Activated naive CD8-positive, alpha-beta T cell (primary cell): ENCODE measurements around the gene DIP2B.

ENCODE experiments used
- H3K27ac Mint-ChIP-seq: one replicate; pipeline ENCODE4 v1.8.0; 2021; ENCODE audit warnings: mixed read lengths
- H3K27me3 Mint-ChIP-seq: one replicate; pipeline ENCODE4 v1.8.0; 2021; ENCODE audit warnings: mixed read lengths
- H3K36me3 Mint-ChIP-seq: one replicate; pipeline ENCODE4 v1.8.0; 2021; ENCODE audit warnings: mixed read lengths
- H3K4me1 Mint-ChIP-seq: one replicate; pipeline ENCODE4 v1.8.0; 2021; ENCODE audit warnings: low read depth, mixed read lengths
- H3K4me3 Mint-ChIP-seq: one replicate; pipeline ENCODE4 v1.8.0; 2021; ENCODE audit warnings: mild to moderate bottlenecking, mixed read lengths
- H3K9me3 Mint-ChIP-seq: one replicate; pipeline ENCODE4 v1.8.0; 2021; ENCODE audit warnings: low read depth, mixed read lengths

DIP2B gene

DNA sequence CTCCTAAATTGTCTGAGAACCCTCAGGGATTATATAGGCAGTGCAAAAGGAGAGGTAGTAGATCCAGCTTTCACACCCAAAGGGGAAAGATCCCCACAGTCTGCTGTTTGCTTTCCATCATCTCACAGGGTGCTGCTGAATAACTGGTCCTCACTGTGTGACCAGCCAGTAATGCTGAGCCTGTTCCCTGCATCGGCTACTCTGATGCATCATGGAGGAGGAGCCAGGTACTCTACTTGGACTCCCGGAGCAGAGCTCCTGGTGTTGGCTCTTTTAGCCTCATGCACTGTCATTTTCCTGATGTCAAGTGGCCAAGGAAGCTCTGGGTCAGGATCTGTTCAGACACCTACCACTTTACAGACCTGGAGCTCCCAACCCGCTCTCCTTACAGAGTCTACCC lies 131.7 kb downstream of the DIP2B start:
- no peak overlapping the region for H3K4me3 Mint-ChIP-seq
- H3K9me3 Mint-ChIP-seq = no peaks in the 10 kb centered on the region
- peaks cover 4% of the 10 kb centered on the region for H3K36me3 Mint-ChIP-seq
- peaks cover 28% of the 10 kb centered on the region for H3K4me1 Mint-ChIP-seq
- peak overlapping the region; percentile 93 for H3K27ac Mint-ChIP-seq
- no peaks in the 10 kb centered on the region for H3K27me3 Mint-ChIP-seq

- Mint-ChIP-seq H3K27ac (peak overlapping the region; percentile 93), H3K9me3 (no peaks in the 10 kb centered on the region), H3K4me1 (peaks cover 35% of the 10 kb centered on the region), H3K4me3 (no peak overlapping the region), H3K36me3 (peaks cover 9% of the 10 kb centered on the region), H3K27me3 (no peaks in the 10 kb centered on the region)
Observed at GRCh38 chr12:50637870-50638481, 133.2 kb downstream of the DIP2B start.

DNA sequence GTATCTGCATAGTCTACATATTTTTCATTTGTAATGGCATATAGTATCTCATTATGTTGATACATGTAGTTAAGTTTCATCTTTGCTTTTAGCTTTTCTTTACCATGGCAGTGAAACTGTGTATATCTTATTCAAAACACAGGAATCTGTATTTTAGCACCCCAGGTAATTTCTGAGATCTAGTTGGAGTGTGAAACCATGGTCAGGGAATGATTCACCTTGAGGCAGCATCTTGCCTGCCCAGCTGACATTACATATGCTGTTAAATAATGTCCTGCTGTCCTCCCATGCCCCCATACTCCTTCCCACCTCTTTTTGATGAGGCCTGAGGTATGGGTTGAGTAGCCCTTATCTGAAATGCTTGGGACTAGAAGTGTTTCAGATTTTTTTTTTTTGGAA lies 133.7 kb downstream of the DIP2B start:
- Mint-ChIP-seq H3K27me3 (no peaks in the 10 kb centered on the region), H3K36me3 (peaks cover 9% of the 10 kb centered on the region), H3K4me3 (no peak overlapping the region), H3K27ac (no peak overlapping the region), H3K4me1 (peaks cover 35% of the 10 kb centered on the region), H3K9me3 (no peaks in the 10 kb centered on the region)

DNA sequence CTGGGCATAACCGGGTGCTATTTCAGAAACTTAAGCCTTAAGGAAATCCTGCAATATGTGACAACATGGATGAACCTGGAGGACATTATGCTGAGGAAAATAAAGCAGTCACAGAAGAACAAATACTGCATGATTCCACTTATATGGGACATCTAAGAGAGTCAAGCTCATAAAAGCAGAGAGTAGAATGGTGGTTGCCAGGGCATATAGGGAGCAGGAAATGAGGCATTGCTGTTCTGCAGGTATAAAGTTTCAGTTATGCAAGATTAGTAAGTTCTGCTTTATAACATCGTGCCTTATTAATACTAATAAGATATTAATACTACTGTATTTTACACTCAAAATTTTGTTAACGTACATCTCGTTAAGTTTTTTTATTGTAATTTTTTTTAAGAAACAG lies 134.9 kb downstream of the DIP2B start:
- Mint-ChIP-seq H3K9me3 (no peaks in the 10 kb centered on the region), H3K27ac (no peak overlapping the region), H3K4me1 (peaks cover 35% of the 10 kb centered on the region)

GRCh38 chr12:50640321-50640939 lies 135.6 kb downstream of the DIP2B start:
- H3K4me3 Mint-ChIP-seq = no peak overlapping the region
- H3K27me3 Mint-ChIP-seq = no peaks in the 10 kb centered on the region
- no peak overlapping the region for H3K27ac Mint-ChIP-seq
- H3K36me3 Mint-ChIP-seq = peaks cover 9% of the 10 kb centered on the region
- peaks cover 34% of the 10 kb centered on the region for H3K4me1 Mint-ChIP-seq
- H3K9me3 Mint-ChIP-seq = no peaks in the 10 kb centered on the region

More for the DNA sequence above, 134.9 kb downstream of the DIP2B start:
- H3K4me3 Mint-ChIP-seq = no peak overlapping the region
- H3K36me3 Mint-ChIP-seq = peaks cover 9% of the 10 kb centered on the region
- no peaks in the 10 kb centered on the region for H3K27me3 Mint-ChIP-seq

DNA sequence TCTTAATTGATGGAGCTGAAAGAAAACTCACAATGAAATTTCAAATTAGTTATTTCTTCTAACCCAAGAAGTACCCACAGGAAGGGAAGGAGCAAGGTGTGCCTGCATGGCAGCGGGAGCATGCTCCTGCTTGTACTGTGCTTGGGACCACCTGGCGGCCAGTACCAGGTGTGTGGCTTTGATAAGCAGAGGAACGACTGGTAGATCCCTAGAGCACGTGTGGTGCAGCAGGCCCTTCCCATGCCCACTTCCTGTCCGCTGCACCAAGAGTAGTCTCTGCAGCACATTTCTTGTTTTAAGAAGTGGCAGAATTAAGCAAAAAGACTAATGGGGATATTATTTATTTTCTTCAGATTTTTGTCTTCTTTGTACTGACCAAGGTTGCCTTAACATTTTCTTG lies 136.8 kb downstream of the DIP2B start:
- H3K4me1 Mint-ChIP-seq = peaks cover 34% of the 10 kb centered on the region
- no peak overlapping the region for H3K4me3 Mint-ChIP-seq
- H3K27me3 Mint-ChIP-seq = no peaks in the 10 kb centered on the region
- H3K9me3 Mint-ChIP-seq = no peaks in the 10 kb centered on the region
- peak overlapping the region; percentile 54 for H3K27ac Mint-ChIP-seq
- H3K36me3 Mint-ChIP-seq = peaks cover 9% of the 10 kb centered on the region

- Mint-ChIP-seq H3K4me3 (no peak overlapping the region), H3K36me3 (peaks cover 9% of the 10 kb centered on the region), H3K9me3 (no peaks in the 10 kb centered on the region)
Observed at GRCh38 chr12:50642035-50642451, 137.3 kb downstream of the DIP2B start.

DNA sequence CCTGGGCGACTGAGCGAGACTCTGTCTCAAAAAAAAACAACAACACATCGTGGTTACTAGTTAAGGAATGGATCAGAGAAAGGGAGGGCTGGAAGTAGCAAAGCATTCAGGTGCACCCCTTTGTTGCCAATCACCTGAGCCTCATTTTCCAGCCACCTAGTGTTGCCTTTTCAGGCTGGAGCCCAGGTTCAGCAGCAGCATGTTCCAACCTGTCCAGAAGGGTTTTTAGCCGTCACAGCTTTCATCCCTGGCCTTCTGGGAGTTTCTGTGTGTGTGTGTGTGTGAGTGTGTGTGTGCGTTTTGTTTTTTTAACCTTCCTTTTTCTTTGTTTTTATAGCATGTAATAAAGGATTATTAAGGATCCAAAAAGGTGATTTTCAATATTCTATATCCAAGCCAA lies 138.0 kb downstream of the DIP2B start:
- H3K9me3 Mint-ChIP-seq = no peaks in the 10 kb centered on the region
- peaks cover 28% of the 10 kb centered on the region for H3K4me1 Mint-ChIP-seq
- no peaks in the 10 kb centered on the region for H3K27me3 Mint-ChIP-seq
- H3K4me3 Mint-ChIP-seq = no peak overlapping the region
- H3K27ac Mint-ChIP-seq = no peak overlapping the region
- peaks cover 9% of the 10 kb centered on the region for H3K36me3 Mint-ChIP-seq

More at GRCh38 chr12:50642035-50642451, 137.3 kb downstream of the DIP2B start:
- H3K27ac Mint-ChIP-seq = peak overlapping the region; percentile 54
- no peaks in the 10 kb centered on the region for H3K27me3 Mint-ChIP-seq
- peaks cover 34% of the 10 kb centered on the region for H3K4me1 Mint-ChIP-seq

DNA sequence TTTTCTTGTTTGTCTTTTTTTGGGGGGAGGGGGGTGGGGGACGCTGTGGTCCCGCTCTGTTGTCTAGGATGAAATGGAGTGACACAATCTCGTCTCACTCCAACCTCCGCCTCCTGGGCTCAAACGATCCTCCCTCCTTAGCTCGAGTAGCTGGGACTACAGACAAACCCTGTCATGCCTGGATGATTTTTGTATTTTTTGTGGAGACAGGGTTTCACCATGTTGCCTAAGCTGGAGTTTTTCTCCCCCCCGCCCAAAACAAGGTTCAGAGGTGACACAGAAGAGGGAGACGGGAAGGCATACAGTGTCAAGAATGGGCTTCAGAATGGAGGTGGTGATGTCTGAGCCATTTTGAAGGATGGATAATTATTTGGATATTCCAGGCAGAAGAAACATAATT lies 142.2 kb downstream of the DIP2B start:
- no peaks in the 10 kb centered on the region for H3K9me3 Mint-ChIP-seq
- H3K4me1 Mint-ChIP-seq = peaks cover 12% of the 10 kb centered on the region
- H3K27ac Mint-ChIP-seq = no peak overlapping the region
- no peak overlapping the region for H3K4me3 Mint-ChIP-seq
- no peaks in the 10 kb centered on the region for H3K27me3 Mint-ChIP-seq
- H3K36me3 Mint-ChIP-seq = no peaks in the 10 kb centered on the region

DNA sequence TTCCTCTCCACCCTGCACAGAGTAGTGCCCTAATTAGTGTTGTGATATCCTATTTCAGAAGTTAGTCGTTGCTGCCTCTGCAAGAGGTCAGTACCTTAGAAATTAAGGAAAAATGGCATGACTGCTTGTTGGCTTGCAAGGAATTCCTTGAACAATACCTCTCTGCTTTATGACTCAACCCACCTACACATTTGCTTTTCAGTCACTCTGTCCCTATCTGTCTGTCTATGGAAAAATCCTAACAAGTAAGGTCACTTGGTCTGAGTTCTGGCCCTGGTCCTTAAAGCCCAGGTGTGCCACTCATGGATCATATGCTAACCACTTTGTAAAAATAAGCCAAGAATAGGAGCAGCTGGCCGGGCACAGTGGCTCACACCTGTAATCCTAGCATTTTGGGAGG lies 142.7 kb downstream of the DIP2B start:
- peaks cover 9% of the 10 kb centered on the region for H3K4me1 Mint-ChIP-seq
- H3K4me3 Mint-ChIP-seq = no peak overlapping the region
- no peaks in the 10 kb centered on the region for H3K27me3 Mint-ChIP-seq
- H3K27ac Mint-ChIP-seq = no peak overlapping the region
- H3K36me3 Mint-ChIP-seq = no peaks in the 10 kb centered on the region
- no peaks in the 10 kb centered on the region for H3K9me3 Mint-ChIP-seq

- H3K27ac Mint-ChIP-seq = no peak overlapping the region
- peaks cover 2% of the 10 kb centered on the region for H3K36me3 Mint-ChIP-seq
- H3K4me3 Mint-ChIP-seq = no peak overlapping the region
- no peaks in the 10 kb centered on the region for H3K9me3 Mint-ChIP-seq
- peaks cover 16% of the 10 kb centered on the region for H3K4me1 Mint-ChIP-seq
- H3K27me3 Mint-ChIP-seq = no peaks in the 10 kb centered on the region
Observed at GRCh38 chr12:50650285-50650684, 145.5 kb downstream of the DIP2B start.

DNA sequence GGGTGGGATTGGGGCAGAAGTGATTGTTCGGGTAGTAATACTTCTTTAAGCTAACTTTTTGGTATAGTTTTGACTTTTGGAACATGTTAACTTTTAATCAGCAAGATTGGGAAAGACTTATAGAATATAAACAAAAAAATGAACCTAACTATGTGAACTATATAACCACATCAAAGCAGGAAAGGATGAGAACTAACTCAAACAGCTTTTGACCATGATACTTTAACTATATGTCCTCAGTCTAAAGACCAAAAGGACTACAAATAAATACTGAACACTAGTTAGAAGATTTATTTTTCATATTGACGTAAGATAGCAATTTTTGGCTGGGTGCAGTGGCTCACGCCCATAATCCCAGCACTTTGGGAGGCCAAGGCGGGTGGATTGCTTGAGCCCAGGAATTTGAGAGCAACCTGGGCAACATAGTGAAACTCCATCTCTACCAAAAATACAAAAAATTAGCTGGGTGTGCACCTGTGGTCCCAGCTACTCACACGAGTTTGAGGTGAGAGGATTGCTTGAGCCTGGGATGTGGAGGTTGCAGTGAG lies 150.7 kb downstream of the DIP2B start:
- H3K36me3 Mint-ChIP-seq = peaks cover 10% of the 10 kb centered on the region
- H3K9me3 Mint-ChIP-seq = no peaks in the 10 kb centered on the region
- no peaks in the 10 kb centered on the region for H3K27me3 Mint-ChIP-seq
- no peak overlapping the region for H3K27ac Mint-ChIP-seq
- H3K4me1 Mint-ChIP-seq = peaks cover 20% of the 10 kb centered on the region
- no peak overlapping the region for H3K4me3 Mint-ChIP-seq

DNA sequence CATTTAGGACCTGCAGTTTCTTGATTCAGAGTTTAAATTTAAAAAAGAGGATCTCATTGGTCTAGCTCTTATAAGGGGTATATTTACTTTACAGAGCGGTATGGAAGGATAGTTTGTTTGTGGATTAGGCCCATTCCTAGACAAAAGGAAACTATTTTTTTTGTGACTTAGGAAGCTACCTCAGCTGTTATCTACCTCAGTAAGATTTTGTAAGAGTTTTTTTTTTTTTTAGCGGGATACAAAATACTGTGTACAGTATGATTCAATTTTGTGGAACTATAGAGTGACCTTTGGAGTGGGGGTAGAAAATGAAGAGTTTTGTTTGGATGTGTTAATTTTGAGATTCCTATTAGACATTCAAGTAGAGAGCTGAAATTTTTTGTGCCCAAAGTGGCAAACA lies 154.5 kb downstream of the DIP2B start:
- Mint-ChIP-seq H3K27me3 (no peaks in the 10 kb centered on the region), H3K9me3 (no peaks in the 10 kb centered on the region), H3K4me3 (no peak overlapping the region), H3K27ac (no peak overlapping the region), H3K4me1 (peaks cover 12% of the 10 kb centered on the region), H3K36me3 (peaks cover 14% of the 10 kb centered on the region)

- no peak overlapping the region for H3K27ac Mint-ChIP-seq
- no peak overlapping the region for H3K4me3 Mint-ChIP-seq
- H3K27me3 Mint-ChIP-seq = no peaks in the 10 kb centered on the region
- peaks cover 10% of the 10 kb centered on the region for H3K4me1 Mint-ChIP-seq
- peaks cover 12% of the 10 kb centered on the region for H3K36me3 Mint-ChIP-seq
- no peaks in the 10 kb centered on the region for H3K9me3 Mint-ChIP-seq
Observed at GRCh38 chr12:50659690-50660424, 155.1 kb downstream of the DIP2B start.

DNA sequence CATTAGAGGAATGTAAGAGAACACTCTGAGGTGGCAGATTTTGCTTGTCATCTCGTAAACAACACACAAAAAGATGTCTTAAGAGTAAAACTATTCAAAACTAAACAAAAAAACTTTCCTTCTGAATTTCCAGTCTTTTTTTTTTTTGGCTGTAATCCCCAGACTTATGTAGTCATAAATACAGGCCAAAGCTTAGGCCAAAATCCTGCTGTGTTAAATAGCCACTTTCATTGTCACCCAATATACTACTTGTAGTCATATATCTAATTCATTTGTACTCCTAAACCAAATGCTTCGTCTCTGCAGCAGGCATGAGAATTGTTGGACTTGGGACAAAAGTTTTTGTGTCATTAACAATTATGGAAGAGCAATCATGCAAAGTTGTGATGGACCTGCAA lies 155.6 kb downstream of the DIP2B start:
- H3K27me3 Mint-ChIP-seq = no peaks in the 10 kb centered on the region
- peaks cover 5% of the 10 kb centered on the region for H3K4me1 Mint-ChIP-seq
- no peak overlapping the region for H3K27ac Mint-ChIP-seq
- no peak overlapping the region for H3K4me3 Mint-ChIP-seq
- H3K9me3 Mint-ChIP-seq = no peaks in the 10 kb centered on the region
- peaks cover 12% of the 10 kb centered on the region for H3K36me3 Mint-ChIP-seq
